Trophoblast cell (in vitro differentiated cells and primary cell): Measurements from ENCODE around the gene WNT6.

Experiments used
- DNase-seq, 2 donors: peaks; one replicate each; pipeline ENCODE4 v3.0.0-alpha.2; 2016
- H2AFZ ChIP-seq: 2 replicates; pipeline ENCODE4 v1.6.1; 2013; ENCODE audit warnings: low read length, moderate library complexity, mild to moderate bottlenecking; ENCODE audit not compliant: insufficient read depth, poor library complexity
- H2AK5ac ChIP-seq: 2 replicates; pipeline ENCODE4 v1.6.1; 2013; ENCODE audit warnings: mild to moderate bottlenecking, low read length
- H2BK120ac ChIP-seq: 2 replicates; pipeline ENCODE4 v1.6.1; 2013; ENCODE audit warnings: low read length, mild to moderate bottlenecking, moderate library complexity; ENCODE audit not compliant: insufficient read depth, poor library complexity
- H2BK12ac ChIP-seq: 2 replicates; pipeline ENCODE4 v1.6.1; 2013; ENCODE audit warnings: mild to moderate bottlenecking, low read length, moderate library complexity
- H2BK5ac ChIP-seq: 2 replicates; pipeline ENCODE4 v1.6.1; 2013; ENCODE audit warnings: low read length, low read depth, moderate library complexity, mild to moderate bottlenecking; ENCODE audit not compliant: poor library complexity
- H3K14ac ChIP-seq: 2 replicates; pipeline ENCODE4 v1.6.1; 2013; ENCODE audit warnings: mild to moderate bottlenecking, low read length
- H3K18ac ChIP-seq: 2 replicates; pipeline ENCODE4 v1.6.1; 2013; ENCODE audit warnings: mild to moderate bottlenecking, low read length
- H3K23ac ChIP-seq: 2 replicates; pipeline ENCODE4 v1.6.1; 2013; ENCODE audit warnings: low read length
- H3K27ac ChIP-seq: 2 replicates; pipeline ENCODE4 v1.5.1; 2013; ENCODE audit warnings: low read depth, mild to moderate bottlenecking, inconsistent platforms, low read length, moderate library complexity
- H3K27me3 ChIP-seq: 2 replicates; pipeline ENCODE4 v1.6.1; 2013; ENCODE audit warnings: inconsistent platforms, mild to moderate bottlenecking, low read length, moderate library complexity; ENCODE audit not compliant: insufficient read depth
- H3K36me3 ChIP-seq, 2 experiments: 1 replicate in 1 of 2; 2 replicates in 1 of 2; pipeline ENCODE4 v1.6.1; 2013; ENCODE audit warnings: low read length in 2 of 2, mild to moderate bottlenecking in 2 of 2, moderate library complexity in 1 of 2; ENCODE audit not compliant: insufficient read depth in 2 of 2, control insufficient read depth in 1 of 2
- H3K4ac ChIP-seq: 2 replicates; pipeline ENCODE4 v1.6.1; 2013; ENCODE audit warnings: low read depth, mild to moderate bottlenecking, low read length, moderate library complexity
- H3K4me1 ChIP-seq, 2 experiments: 1 replicate in 1 of 2; 2 replicates in 1 of 2; pipeline ENCODE4 v1.6.1; 2013; ENCODE audit warnings: low read length in 2 of 2, mild to moderate bottlenecking in 2 of 2, moderate library complexity in 1 of 2; ENCODE audit not compliant: insufficient read depth in 2 of 2, control insufficient read depth in 1 of 2
- H3K4me2 ChIP-seq: 2 replicates; pipeline ENCODE4 v1.6.1; 2013; ENCODE audit warnings: inconsistent platforms, mild to moderate bottlenecking, low read length, moderate library complexity
- H3K4me3 ChIP-seq: 2 replicates; pipeline ENCODE4 v1.5.1; 2013; ENCODE audit warnings: mild to moderate bottlenecking, low read depth, low read length, inconsistent platforms
- H3K79me1 ChIP-seq: one replicate; pipeline ENCODE4 v1.6.1; 2013; ENCODE audit warnings: low read length
- H3K79me2 ChIP-seq: 2 replicates; pipeline ENCODE4 v1.6.1; 2013; ENCODE audit warnings: low read length, mild to moderate bottlenecking; ENCODE audit not compliant: control insufficient read depth, insufficient read depth, poor library complexity
- H3K9ac ChIP-seq: 2 replicates; pipeline ENCODE4 v1.6.1; 2013; ENCODE audit warnings: mild to moderate bottlenecking, low read length
- H3K9me3 ChIP-seq: 2 replicates; pipeline ENCODE4 v1.6.1; 2013; ENCODE audit warnings: low read depth, mild to moderate bottlenecking, control low read depth, inconsistent platforms, low read length; ENCODE audit not compliant: insufficient read depth
- H4K12ac ChIP-seq: 2 replicates; pipeline ENCODE4 v1.6.1; 2013; ENCODE audit warnings: low read depth, mild to moderate bottlenecking, low read length, moderate library complexity
- H4K8ac ChIP-seq: 2 replicates; pipeline ENCODE4 v1.6.1; 2013; ENCODE audit warnings: low read depth, mild to moderate bottlenecking, low read length, moderate library complexity
- H4K91ac ChIP-seq: one replicate; pipeline ENCODE4 v1.6.1; 2013; ENCODE audit warnings: low read depth, mild to moderate bottlenecking, low read length, moderate library complexity
- WGBS: extraction: QIAGEN DNeasy Blood & Tissue Kit; methylation state at CpG from one replicate; pipeline ENCODE4 v1.1.7; 2013; ENCODE audit warnings: missing lambda C conversion rate; ENCODE audit not compliant: insufficient read length, insufficient coverage; ENCODE audit errors: extremely low coverage; 5-methylcytosine and 5-hydroxymethylcytosine counted together

WNT6 gene

GRCh38 chr2:218860950-218861381, 1.4 kb downstream of the WNT6 start:
- H3K9me3 ChIP-seq, result no peaks in the 10 kb centered on the region

GRCh38 chr2:218861645-218862318, 2.2 kb downstream of the WNT6 start:
- Histone ChIP-seq H2AK5ac (no peak overlapping the region), H2BK12ac (no peak overlapping the region), H3K4ac (peak overlapping the region; percentile 31), H3K4me2 (peak overlapping the region; percentile 52), H4K8ac (no peak overlapping the region), H3K4me3 (no peak overlapping the region), H2AFZ (no peak overlapping the region), H3K36me3 (peaks cover 0 to 2% of the 10 kb centered on the region in 2 experiments), H2BK5ac (no peak overlapping the region), H3K9me3 (no peaks in the 10 kb centered on the region), H2BK120ac (no peak overlapping the region), H3K9ac (no peak overlapping the region), H3K14ac (no peak overlapping the region), H3K23ac (no peak overlapping the region), H3K4me1 (peaks cover 51 to 57% of the 10 kb centered on the region in 2 experiments), H3K27me3 (no peaks in the 10 kb centered on the region), H4K12ac (no peak overlapping the region), H3K79me1 (peaks cover 11% of the 10 kb centered on the region), H3K27ac (no peak overlapping the region), H3K18ac (no peak overlapping the region), H3K79me2 (peaks cover 5% of the 10 kb centered on the region), H4K91ac (no peak overlapping the region)
- DNase-seq, result no peak
- no CpG with 5 or more reads among the region's 7 CpGs for WGBS

More at GRCh38 chr2:218860950-218861381, 1.4 kb downstream of the WNT6 start:
- Histone ChIP-seq H3K18ac (no peak overlapping the region), H4K91ac (no peak overlapping the region), H3K79me2 (peaks cover 5% of the 10 kb centered on the region), H3K4me1 (peaks cover 55 to 61% of the 10 kb centered on the region in 2 experiments), H3K9ac (no peak overlapping the region), H3K4me3 (peak overlapping the region; percentile 27), H2BK5ac (no peak overlapping the region), H3K4ac (no peak overlapping the region), H2AK5ac (no peak overlapping the region), H3K27ac (no peak overlapping the region), H4K12ac (no peak overlapping the region), H3K27me3 (no peaks in the 10 kb centered on the region), H3K4me2 (peak overlapping the region; percentile 52), H2BK120ac (no peak overlapping the region), H3K79me1 (peaks cover 13% of the 10 kb centered on the region), H4K8ac (no peak overlapping the region), H2AFZ (no peak overlapping the region), H3K36me3 (peaks cover 0 to 2% of the 10 kb centered on the region in 2 experiments), H2BK12ac (no peak overlapping the region), H3K23ac (no peak overlapping the region), H3K14ac (no peak overlapping the region)
- no peak for DNase-seq
- no CpG with 5 or more reads among the region's 21 CpGs for WGBS

GRCh38 chr2:218863021-218863520, 3.5 kb downstream of the WNT6 start:
- H3K4me1 ChIP-seq, result peaks cover 49 to 52% of the 10 kb centered on the region in 2 experiments

GRCh38 chr2:218865396-218865795, 5.8 kb downstream of the WNT6 start:
- Histone ChIP-seq H3K27ac (peak overlapping the region; percentile 59), H3K23ac (no peak overlapping the region), H3K4me2 (peak overlapping the region; percentile 9), H3K4me3 (no peak overlapping the region), H2BK5ac (peak overlapping the region; percentile 70), H2BK120ac (peak overlapping the region; percentile 35), H3K14ac (peak overlapping the region; percentile 47), H3K36me3 (peaks cover 2 to 6% of the 10 kb centered on the region in 2 experiments), H3K79me1 (peaks cover 4% of the 10 kb centered on the region), H3K9me3 (no peaks in the 10 kb centered on the region), H3K18ac (peak overlapping the region; percentile 74), H2AK5ac (no peak overlapping the region), H3K4me1 (peaks cover 34 to 36% of the 10 kb centered on the region in 2 experiments), H3K9ac (no peak overlapping the region), H3K4ac (peak overlapping the region; percentile 0), H4K8ac (no peak overlapping the region), H4K12ac (no peak overlapping the region), H2AFZ (no peak overlapping the region), H3K79me2 (no peaks in the 10 kb centered on the region), H4K91ac (peak overlapping the region; percentile 75), H3K27me3 (no peaks in the 10 kb centered on the region), H2BK12ac (peak overlapping the region; percentile 29)
- WGBS, result no CpG with 5 or more reads among the region's 4 CpGs
- DNase-seq, result no peak

More at GRCh38 chr2:218863021-218863520, 3.5 kb downstream of the WNT6 start:
- Histone ChIP-seq H2AK5ac (no peak overlapping the region), H3K4ac (no peak overlapping the region), H2BK5ac (no peak overlapping the region), H3K79me2 (peaks cover 5% of the 10 kb centered on the region), H2BK12ac (no peak overlapping the region), H3K9me3 (no peaks in the 10 kb centered on the region), H2BK120ac (no peak overlapping the region), H3K4me2 (no peak overlapping the region), H4K8ac (no peak overlapping the region), H3K27ac (no peak overlapping the region), H3K23ac (no peak overlapping the region), H3K79me1 (peaks cover 11% of the 10 kb centered on the region), H3K4me3 (no peak overlapping the region), H4K91ac (no peak overlapping the region), H4K12ac (no peak overlapping the region), H3K9ac (no peak overlapping the region), H2AFZ (no peak overlapping the region), H3K36me3 (peaks cover 0 to 4% of the 10 kb centered on the region in 2 experiments), H3K27me3 (no peaks in the 10 kb centered on the region), H3K18ac (no peak overlapping the region), H3K14ac (no peak overlapping the region)
- WGBS, result no CpG with 5 or more reads among the region's 3 CpGs
- DNase-seq, result no peak
